ENCODE measurements around the gene DKC1. TPM values are rescaled to one million over a fixed set of nuclear protein-coding genes. Genes with fewer than 3 reads are reported as not detected.

The DKC1 gene
- total RNA-seq (63.7 and 69.1 TPM in 2 replicates), polyA plus RNA-seq (19.4 and 28.6 TPM in 2 replicates), polyA minus RNA-seq (62.1 and 66.3 TPM in 2 replicates), Bru-seq, nascent RNA (percentile 89 among the genes with signal in this experiment), BruChase-seq, experiment 1, labeled RNA remaining after a 6-hour chase (percentile 95 among the genes with signal in this experiment), BruChase-seq, experiment 2, labeled RNA remaining after a 2-hour chase (percentile 91 among the genes with signal in this experiment)
- 41.5 and 45.2 TPM in 2 replicates for polyA plus RNA-seq (2011; cell fraction: cytosol; rRNA removed)
- polyA plus RNA-seq (2011; cell fraction: nucleus; rRNA removed): 67.2 and 94.8 TPM in 2 replicates
- polyA plus RNA-seq (2012): 60.0 and 85.3 TPM in 2 replicates
- 57.0 TPM for polyA minus RNA-seq (2011; cell fraction: cytosol; rRNA and poly(A)+ RNA removed)
- polyA minus RNA-seq (2011; cell fraction: nucleus; rRNA and poly(A)+ RNA removed): 30.6 and 52.1 TPM in 2 replicates
- long read RNA-seq, transcript DKC1-201 (15 exons, 2,577 nt): major isoform, 172 of 190 reads
- long read RNA-seq, partial matches to known transcripts: 7 of 190 reads
- long read RNA-seq, other reads (novel, unspliced or antisense): 11 of 190 reads

GRCh38 chrX:154762537-154763296 is at the start of gene DKC1:
TSS of gene DKC1 (plus strand) at chrX:154762864. CDS start at chrX:154762966, 102 bp downstream.
- Histone ChIP-seq H3K27me3 (ENCODE audit: control insufficient read depth in 2 of 2, insufficient read depth in 2 of 2, low read length in 2 of 2) (no peaks in the 10 kb centered on the region), H3K27ac (ENCODE audit: insufficient read depth, low read depth, low read length) (peak within 1 kb of the TSS; percentile 36), H2AFZ (ENCODE audit: low read depth, low read length) (peak within 1 kb of the TSS; percentile 52), H3K9me1 (replicated peaks; ENCODE audit: control insufficient read depth, extremely low read depth, insufficient read depth, low read length) (no peaks in the 10 kb centered on the region), H3K4me2 (ENCODE audit: insufficient read depth, low read length) (peak within 1 kb of the TSS; percentile 53), H3K4me1 (ENCODE audit: control insufficient read depth, extremely low read depth, insufficient read depth, low read length) (peaks cover 10% of the 10 kb centered on the region), H4K20me1 (replicated peaks; ENCODE audit: control insufficient read depth, extremely low read depth, insufficient read depth, low read length) (no peaks in the 10 kb centered on the region), H3K4me3 (replicated peaks in 1 of 3; ENCODE audit: insufficient read depth in 1 of 3, low read depth in 1 of 3, low read length in 3 of 3) (peak within 1 kb of the TSS; percentile 4 to 62 (median 59)), H3K9me3 (replicated peaks; ENCODE audit: control insufficient read depth, insufficient read depth, low read length) (no peaks in the 10 kb centered on the region), H3K9ac (replicated peaks; ENCODE audit: extremely low read depth, insufficient read depth, low read length) (peak within 1 kb of the TSS; percentile 60), H3K36me3 (ENCODE audit: control insufficient read depth in 2 of 2, extremely low read depth in 1 of 2, insufficient read depth in 2 of 2, low read length in 2 of 2) (peaks cover 0 to 11% of the 10 kb centered on the region in 2 experiments), H3K79me2 (ENCODE audit: control insufficient read depth, insufficient read depth, low read length) (peaks cover 27% of the 10 kb centered on the region)
- FAIRE-seq (peak; percentile 99), DNase-seq (ENCODE audit: low read depth, low spot score) (peak; percentile 95)
- BruUV-seq (replicated peaks): no TSS peak
- intact Hi-C loops (cut with micrococcal nuclease) (loop anchor here (1.0 to 2.0 kb wide), 4 partner anchors 10 to 78 kb away; partner anchors contain the start of gene MPP1), dilution Hi-C loops (cut with MboI; ENCODE audit: extremely low pct_ligation_motif_present, low sequenced_read_pairs) (no loop called here)
- peak; percentile 63 for TF ChIP-seq POLR2A (IDR thresholded peaks at IDR 0.05; ENCODE audit: low read depth, low read length)
- peak in 1 of 2 donors; percentile 9 for TF ChIP-seq CTCF (IDR thresholded peaks at IDR 0.05; ENCODE audit: extremely low read depth in 1 of 2, insufficient read depth in 1 of 2, low read depth in 1 of 2, low read length in 2 of 2)
- no peak for TF ChIP-seq JUN (IDR thresholded peaks at IDR 0.05; ENCODE audit: borderline replicate concordance, insufficient read depth, insufficient read length, low read depth)
- peak; percentile 54 for TF ChIP-seq MYC (IDR thresholded peaks at IDR 0.05; ENCODE audit: low read depth, low read length)
- no peak for TF ChIP-seq POLR2AphosphoS5 (IDR thresholded peaks at IDR 0.05; ENCODE audit: insufficient read depth, low read depth, low read length)
- peak; percentile 33 for TF ChIP-seq MAX (IDR thresholded peaks at IDR 0.05; ENCODE audit: insufficient read depth, insufficient read length)
- ChIA-PET POLR2A (interaction anchor here (0.7 kb wide), 1 partner anchor 375 kb away, joined by 3 read pairs; no protein-coding TSS in a partner anchor), CTCF (interaction anchor here (0.6 to 2.1 kb wide), 3 partner anchors 12 to 19 kb away, joined by 3 to 11 read pairs (median 7); partner anchors contain the start of gene GAB3)

All from endothelial cell of umbilical vein (primary cell).